Left ventricle myocardium superior (tissue), 1 donor: Measurements from ENCODE around the gene POMP. TPM values are rescaled to one million over a fixed set of nuclear protein-coding genes. Genes with fewer than 3 reads are reported as not detected.

Source experiments
- ATAC-seq: fragments of 200-7000 bp; cut with Tn5 transposase; one replicate; pipeline ENCODE4 v1.9.1; 2020; ENCODE audit warnings: mild to moderate bottlenecking, moderate library complexity
- DNase-seq: peaks from one replicate; pipeline ENCODE4 v3.0.0-alpha.2; 2020
- intact Hi-C: fragments of 100-400 bp; cut with micrococcal nuclease; formaldehyde crosslinking; loops from one replicate; pipeline ENCODE4 v1.11.0; 2022
- long read RNA-seq: library from polyadenylated mRNA; unstranded; transcript quantifications from one replicate; pipeline ENCODE4 v2.0.0, GENCODE V29; 2021
- total RNA-seq: library from RNA; stranded (reverse); fragmentation: NEBNext Ultra II Directional; extraction: Animal tissue kit (Norgen Biotek cat#: 25700); gene quantifications from one replicate; pipeline ENCODE4 v1.2.1, GENCODE V29; 2021
- donor health status: DM: no; HTN: yes; CAD: no; lungs with severe emphysema.

Gene POMP, protein sequence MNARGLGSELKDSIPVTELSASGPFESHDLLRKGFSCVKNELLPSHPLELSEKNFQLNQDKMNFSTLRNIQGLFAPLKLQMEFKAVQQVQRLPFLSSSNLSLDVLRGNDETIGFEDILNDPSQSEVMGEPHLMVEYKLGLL
- total RNA-seq: 113 TPM
- long read RNA-seq, transcript POMP-201 (6 exons, 1,330 nt): major isoform, 192 of 205 reads
- long read RNA-seq, partial matches to known transcripts: 9 of 205 reads
- long read RNA-seq, other reads (novel, unspliced or antisense): 4 of 205 reads

DNA sequence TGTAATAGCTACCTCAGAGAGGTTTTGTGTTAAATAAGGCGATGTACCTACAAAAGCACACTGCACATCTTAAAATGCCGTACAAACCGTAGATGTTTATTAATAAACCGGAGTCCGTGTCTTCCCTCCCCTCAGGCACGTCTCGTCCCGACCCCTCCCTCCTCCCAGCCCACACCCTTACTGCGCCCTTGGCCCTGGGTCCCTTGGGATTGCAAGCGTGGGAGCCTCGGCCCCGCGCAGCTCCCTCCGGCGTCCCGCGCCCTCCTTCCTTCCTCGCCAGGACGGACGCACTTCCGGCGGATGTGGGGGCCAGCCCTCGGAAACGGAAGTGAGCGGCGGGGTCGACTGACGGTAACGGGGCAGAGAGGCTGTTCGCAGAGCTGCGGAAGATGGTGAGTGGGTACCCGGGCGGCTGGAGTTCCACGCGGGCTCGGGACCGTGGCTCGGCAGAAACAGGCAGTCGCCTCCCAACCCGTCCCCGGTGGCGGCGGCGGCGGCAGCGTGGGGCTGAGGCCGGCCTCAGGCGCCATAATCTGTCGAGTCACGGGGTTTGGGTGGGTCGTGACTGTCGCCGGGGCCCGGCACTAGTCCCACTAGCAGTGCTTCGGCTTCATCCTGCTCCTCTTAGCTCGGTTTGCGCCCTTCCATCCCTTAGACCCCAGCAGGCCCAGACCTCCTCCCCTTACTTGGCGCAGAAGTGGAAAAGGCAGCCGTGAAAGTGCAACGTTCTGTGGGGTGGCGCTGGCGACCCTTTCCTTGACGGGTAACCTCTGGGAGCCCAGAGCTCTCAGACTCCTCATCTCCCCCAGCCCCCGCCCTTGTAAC, at the start of gene POMP:
POMP (plus strand) TSS at position 335 of the 825 bp plus-strand sequence; CDS start at position 390, 55 bp downstream.
- peak; percentile 97 for ATAC-seq
- intact Hi-C loops: no loop called here

DNA sequence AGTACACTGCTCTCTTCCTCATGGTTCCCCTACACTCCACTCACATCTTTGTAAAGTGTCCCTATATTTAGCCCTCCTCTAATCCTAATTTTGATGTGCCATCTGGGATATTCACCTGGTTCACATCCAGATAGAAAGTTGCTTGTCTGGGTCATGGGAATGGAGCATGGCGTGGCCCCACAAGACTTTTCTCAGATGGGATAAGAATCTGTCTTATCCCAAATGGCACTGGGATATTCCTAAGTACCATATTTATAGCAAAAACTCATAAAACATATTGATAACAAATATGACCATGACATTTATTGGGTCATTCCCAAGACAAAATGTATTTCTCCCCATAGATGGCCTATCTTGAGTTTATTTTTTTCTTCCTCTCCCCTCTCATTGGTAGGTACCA, 49.5 kb upstream of the POMP start:
- no peak for DNase-seq
- no peak for ATAC-seq
- intact Hi-C loops: no loop called here

More for the DNA sequence above, at the start of gene POMP:
- peak; percentile 96 for DNase-seq

DNA sequence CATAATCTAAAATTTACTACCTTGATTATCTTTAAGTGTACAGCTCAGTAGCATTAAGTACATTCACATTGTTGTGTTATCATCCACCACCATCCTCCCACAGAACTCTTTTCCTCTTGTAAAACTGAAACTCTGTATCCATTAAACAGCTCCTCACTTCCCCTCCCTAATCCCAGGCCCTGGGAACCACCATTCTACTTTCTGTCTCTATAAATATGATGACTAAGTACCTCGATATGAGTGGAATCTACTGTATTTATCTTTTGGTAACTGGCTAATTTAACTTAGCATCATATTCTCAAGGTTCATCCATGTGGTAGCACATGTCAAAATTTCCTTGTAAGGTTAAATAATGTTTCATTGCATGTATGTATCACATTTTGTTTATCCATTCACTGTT, 49.0 kb upstream of the POMP start:
- ATAC-seq (no peak), DNase-seq (no peak)
- intact Hi-C loops: no loop called here

DNA sequence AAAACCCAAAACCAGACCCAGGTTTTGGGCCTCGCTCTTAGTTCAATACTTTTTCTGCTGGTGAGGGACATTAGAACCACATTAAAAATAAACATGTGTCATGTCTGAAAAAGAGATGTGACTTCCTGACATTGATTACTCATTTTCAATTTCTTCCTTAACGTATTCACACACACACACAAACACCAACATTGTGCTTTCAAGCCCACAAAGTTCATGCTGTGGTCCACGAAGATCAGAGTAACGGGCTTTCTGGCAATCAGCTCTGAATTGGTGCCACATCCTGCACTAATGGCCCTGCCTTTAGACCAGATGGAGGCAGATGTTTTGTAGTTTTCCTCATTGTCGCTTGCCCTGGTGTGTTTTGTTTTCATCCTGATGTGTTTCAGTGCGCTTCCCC, 47.9 kb upstream of the POMP start:
- intact Hi-C loops: no loop called here
- ATAC-seq: no peak

DNA sequence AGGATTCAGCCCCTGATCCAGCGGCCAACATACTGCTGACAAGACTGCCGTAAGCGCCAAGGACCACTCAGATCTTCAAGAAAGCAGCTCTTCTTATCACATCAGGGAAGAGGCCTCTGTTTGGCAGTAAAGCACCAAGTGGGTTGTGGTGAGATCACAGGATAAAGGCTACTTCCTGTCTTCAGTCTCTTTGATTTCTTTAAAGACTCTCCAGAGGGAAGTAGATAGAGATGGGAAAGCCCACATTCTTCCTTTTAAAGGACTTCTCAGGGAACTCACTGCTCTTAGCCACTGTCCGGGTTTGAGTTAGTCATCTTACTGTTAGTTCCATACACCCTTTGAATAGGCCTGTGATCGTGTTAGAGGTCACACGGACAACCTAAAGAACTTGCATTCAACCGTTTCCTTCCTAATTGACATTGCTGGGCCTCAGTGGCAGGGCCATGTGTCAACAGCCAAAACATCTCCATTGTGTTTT, 47.2 kb upstream of the POMP start:
- intact Hi-C loops: no loop called here
- ATAC-seq (no peak), DNase-seq (no peak)

More for the DNA sequence above, 47.9 kb upstream of the POMP start:
- DNase-seq: no peak

DNA sequence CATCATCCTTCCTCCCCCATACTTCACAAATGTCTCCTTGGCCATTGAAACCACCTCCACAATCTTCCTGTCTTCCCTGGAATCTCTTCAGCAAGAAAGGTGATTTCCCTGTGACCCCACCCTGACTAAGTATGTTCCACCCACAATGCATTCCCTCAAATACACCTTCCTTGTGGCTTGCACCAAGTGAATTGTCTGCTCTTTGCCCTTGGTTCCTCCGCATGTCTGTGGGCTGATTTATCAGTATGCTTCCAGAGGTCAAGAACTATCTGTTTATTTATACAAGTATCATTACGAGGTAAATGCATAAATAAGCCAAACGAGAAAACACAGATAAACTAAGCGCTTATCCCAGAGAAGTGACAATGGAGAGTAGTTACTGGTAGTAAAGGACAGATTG, 45.4 kb upstream of the POMP start:
- ATAC-seq (no peak), DNase-seq (no peak)
- intact Hi-C loops: no loop called here

DNA sequence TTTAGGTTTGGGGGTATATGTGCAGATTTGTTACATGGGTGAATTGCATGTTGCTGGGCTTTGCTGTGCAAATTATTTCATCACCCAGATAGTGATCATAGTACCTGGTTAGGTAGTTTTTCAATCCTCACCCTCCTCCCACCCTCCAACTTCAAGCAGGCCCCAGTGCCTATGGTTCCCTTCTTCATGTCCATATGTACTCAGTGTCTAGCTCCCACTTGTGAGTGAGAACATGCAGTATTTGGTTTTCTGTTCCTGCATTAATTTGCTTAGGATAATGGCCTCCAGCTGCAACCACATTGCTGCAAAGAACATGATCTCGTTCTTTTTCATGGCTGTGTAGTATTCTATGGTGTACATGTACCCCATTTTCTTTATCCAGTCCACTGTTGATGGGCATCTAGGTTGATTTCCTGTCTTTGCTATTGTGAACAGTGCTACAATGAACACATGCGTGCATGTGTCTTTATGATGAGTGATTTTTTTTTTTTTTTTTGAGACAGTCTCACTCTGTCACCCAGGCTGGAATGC, 42.9 kb upstream of the POMP start:
- intact Hi-C loops: no loop called here
- DNase-seq (no peak), ATAC-seq (no peak)

DNA sequence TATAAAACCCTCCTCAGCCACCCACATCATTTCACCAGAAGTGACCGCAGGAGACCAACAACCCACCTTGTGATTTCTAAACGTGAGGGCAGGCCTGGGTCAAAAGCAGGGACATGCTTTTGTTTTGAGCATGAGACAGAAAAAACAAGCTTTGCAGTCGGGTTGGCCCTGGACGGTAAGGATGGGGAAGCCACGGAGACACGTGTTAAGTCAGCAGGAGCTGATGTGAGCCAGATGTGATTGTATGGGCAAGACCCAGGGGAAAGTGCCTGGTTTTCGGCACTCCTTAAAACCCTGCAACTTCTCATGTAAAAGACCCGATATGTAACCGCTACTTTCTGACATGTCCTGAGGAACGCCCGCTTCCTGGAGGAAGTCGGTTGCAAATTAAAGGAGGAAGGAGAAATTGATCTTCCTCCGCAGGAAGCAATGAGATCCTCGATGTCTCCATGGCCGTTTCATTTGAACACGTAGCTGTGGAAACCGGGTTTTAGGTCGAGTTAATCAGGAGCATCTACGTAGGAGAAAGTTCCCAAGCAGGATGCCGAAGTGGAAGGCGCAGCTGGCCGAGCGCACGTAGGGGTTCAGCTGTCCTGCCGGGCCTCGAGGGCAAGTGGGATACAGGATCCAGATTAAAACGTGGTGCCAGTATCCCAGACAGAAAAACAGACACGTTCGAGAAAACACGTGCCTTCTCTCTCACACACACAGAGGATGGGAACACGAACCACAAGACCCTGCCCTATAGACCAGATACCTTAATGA, 40.5 kb upstream of the POMP start:
- intact Hi-C loops: no loop called here
- ATAC-seq: no peak
- DNase-seq: no peak

DNA sequence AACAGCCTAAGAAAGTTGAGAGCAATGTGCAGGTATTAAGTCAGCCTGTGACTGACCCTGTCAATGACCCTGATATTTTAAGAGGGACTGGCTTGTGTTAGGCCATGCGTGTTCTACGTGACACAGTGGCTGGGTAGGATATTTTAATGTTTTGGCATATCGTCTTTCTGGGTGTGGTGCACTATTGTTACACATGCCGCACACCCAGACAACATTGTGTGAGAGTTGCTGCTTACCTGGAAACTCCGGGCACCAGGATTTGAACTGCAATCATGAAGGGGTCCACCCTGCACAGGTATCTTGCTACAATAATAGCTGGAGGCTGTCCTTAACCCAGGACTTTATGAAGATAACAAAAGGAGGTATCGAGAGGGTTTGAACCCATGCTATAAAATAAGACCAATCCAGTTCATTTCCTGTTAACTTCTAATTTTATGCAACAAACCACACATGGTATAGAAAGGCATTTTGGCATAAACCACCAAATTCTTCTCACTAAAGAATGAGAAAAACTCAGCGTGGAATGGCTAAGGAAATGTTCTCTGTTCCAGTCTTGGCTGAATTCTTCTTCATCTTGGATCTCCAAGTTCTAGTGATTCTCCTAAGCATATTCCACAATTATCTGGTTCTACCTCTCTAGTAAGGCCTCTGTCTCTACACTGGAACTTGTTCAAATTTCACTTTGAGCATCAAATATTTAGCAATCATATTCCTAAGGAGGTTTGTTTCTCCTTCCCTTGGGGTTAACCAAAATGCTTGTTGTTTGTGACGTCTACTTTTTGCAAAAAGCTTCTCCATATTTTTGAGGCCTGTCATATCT, 38.7 kb upstream of the POMP start:
- DNase-seq (no peak), ATAC-seq (no peak)
- intact Hi-C loops: no loop called here

DNA sequence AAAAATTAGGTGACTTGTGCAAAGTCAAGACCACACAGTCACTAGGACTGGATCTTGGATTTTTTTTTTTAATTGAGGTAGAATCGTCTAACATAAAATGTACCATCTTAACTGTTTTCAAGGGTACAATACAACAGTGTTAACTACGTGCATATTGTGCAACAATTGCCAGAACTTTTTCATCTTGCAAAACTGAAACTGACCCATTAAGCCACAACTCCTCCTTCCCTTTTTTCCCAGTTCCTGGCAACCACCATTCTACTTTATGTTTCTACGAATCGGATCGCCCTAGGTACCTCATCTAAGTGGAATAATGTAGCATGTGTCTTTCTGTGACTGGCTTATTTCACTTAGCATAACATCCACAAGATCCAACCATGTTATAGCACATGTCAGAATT, 37.5 kb upstream of the POMP start:
- intact Hi-C loops: no loop called here
- ATAC-seq (peak; percentile 41), DNase-seq (no peak)

DNA sequence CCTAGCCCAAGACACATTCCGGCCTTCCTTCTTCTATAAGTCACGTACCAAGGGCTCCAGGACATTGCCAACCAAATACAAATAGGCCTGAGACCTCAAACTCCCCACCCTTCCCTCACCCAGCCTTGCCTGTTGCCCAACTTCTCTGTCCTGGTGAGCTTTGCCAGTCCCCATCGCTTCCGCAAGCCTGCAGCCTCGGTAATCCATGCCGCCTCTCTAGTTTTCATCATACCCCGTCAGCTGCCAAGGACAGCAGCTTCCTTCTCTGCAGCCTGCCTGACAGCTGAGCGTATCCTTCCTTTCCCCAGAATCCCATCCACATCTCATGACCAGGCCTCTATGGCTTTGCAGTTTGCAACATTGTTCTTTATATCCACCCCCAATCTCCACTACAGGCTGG, 36.6 kb upstream of the POMP start:
- ATAC-seq (peak; percentile 82), DNase-seq (peak; percentile 55)
- intact Hi-C loops: no loop called here

DNA sequence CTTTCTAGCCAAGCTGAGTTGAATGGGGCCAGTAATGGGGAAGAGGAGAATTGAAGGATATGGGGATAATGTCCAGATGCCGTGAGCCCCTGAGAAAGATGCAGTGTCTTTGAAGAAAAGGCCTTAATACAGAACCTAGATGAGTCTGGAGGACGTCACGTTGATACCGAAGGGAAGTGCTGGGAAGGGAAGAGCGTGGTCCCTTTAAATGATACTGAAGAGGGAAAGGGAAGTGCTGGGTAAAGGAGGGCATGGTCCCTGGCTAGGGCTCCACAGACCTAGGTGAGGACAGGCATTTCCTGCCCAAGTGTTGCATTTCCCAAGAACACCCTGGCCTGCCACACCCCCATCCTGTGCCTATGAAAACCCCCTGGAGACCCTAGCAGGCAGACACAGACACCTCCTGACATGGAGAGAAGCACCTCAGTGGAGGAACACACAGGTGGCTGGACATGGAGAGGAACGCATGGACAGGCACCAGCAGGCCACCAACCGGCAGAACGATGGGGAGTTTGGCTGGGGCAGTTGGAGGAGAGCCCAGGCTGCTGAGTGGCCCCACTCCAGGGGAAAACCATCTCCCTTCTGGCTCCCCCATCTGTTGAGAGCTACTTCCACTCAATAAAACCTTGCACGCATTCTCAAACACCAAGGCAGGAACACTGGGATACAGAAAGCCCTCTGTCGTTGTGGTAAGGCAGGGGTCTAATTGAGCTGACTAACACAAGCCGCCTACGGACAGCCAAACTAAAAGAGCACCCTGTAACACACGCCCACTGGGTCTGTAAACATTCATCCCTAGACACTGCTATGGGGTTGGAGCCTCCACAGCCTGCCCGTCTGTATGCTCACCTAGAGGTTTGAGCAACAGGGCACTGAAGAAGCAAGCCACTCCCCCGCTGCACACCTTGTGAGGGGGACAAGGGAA, 34.9 kb upstream of the POMP start:
- DNase-seq: no peak
- no peak for ATAC-seq
- intact Hi-C loops: no loop called here

DNA sequence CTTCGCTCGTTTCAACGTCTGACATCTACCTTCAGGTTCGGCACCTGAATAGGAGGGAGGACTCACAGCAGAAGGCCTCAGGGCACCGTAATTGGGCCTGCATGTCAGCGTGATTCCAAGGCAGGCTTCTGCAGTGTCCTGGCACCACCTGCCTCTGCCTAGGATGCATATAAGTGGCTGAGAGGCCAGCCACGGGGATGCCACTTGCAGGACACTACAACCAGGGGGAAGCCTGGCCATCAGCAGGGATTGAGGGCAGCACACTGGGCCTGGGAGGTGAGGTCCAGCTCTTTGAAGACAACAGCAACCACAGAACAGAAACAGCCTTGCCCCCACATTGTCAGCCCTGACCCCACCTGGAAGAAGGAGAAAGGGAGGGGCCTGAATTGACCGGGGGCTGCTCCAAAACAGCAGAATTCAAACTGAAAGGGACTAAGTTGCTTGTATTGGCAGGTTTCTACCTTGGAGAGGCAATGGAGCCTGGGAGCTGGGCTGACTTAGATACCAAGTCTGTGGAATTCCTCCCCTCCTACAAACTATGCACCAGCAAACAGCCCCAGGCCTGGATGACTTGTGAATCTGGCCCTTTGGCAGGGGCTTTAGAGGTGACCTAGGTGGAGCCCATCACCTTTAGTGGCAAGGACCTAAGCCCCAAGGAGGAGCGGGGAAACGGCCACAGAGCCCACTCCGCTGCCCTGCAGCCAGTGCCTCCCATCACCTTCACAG, 34.1 kb upstream of the POMP start:
- intact Hi-C loops: no loop called here
- ATAC-seq (no peak), DNase-seq (no peak)

DNA sequence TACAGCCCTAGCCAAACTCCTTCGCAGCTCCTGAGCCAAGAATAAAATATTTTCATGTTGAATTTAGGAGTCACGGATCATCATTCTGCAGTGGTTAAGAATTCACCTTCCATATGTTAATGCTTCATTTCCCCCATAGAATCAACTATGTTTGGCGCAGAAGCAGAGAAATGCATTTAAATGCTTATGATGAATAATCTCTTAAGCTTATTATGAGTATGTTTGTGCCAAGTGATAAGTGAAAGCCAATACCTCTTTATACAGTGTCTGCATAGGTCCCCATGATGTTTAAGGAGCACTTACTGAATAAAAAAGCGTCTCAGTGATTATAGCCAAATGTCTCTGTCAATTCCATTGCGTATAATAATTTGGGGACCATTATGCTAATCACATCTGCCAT, 32.7 kb upstream of the POMP start:
- no peak for ATAC-seq
- no peak for DNase-seq
- intact Hi-C loops: no loop called here

DNA sequence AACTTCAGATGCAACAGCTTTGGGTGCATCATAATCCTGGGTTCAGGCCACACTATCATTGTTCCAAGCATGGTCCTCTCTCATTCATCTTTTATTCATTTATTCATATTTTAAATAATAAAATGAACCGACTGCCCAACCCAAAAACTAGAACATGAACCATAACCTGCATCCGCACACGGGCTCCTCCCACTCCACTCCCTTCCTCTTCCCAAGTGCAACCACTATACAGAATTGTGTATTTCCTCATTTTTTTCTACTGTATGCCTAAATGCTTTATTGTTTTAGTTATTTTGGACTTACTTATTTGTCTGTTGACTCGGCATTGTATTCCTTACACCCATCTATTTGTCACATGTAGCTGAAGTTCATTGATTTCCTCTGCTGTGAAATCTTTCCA, 30.7 kb upstream of the POMP start:
- peak; percentile 31 for ATAC-seq
- no peak for DNase-seq
- intact Hi-C loops: no loop called here

DNA sequence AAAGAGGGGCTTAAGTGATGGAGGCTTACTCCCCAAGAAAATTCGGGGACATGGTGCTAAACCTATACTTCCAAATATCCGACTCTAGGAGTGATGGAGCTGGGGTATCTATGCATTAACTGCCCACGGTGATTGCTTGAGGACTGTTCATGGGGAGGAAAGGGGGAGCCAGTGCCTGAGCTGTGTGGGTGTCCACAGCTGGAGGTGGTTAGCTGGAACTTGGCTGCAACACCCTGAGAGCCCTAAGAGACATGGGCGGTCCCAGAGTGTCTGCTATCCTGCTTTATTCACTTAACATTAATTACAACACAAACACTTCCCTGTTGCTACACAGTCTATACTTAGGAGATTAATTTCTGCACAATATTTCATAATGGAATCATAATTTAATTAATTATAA, 28.1 kb upstream of the POMP start:
- DNase-seq (no peak), ATAC-seq (no peak)
- intact Hi-C loops: no loop called here

DNA sequence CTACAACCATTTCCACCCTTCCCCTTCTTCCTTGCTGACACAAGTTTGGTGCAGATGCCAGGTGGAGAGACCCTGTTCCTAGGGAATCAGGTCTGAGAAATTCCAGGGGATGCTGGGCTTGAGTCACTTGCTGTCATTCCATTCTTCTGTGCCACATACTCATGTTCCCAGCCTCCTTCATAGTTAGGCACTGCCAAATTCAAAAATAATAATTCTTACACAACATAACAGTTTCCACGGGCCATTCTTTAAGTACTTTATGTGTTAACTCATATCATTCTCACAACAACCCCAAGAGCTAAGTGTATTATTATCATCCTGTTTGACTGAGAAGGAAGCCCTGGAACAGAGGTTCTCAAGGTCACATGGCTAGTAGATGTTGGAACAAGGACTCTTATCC, 27.1 kb upstream of the POMP start:
- ATAC-seq (no peak), DNase-seq (no peak)
- intact Hi-C loops: no loop called here
